HG03066 (cell line): ENCODE results near the gene LHX6.

Experiments
- ATAC-seq: cut with Tn5 transposase; IDR thresholded peaks from one replicate; pipeline ENCODE4 v1.9.1; 2021; ENCODE audit warnings: low read depth; ENCODE audit not compliant: unreplicated experiment

The LHX6 gene

GRCh38 chr9:122216798-122217418 lies 11.8 kb downstream of the LHX6 start:
- no peak for ATAC-seq

DNA sequence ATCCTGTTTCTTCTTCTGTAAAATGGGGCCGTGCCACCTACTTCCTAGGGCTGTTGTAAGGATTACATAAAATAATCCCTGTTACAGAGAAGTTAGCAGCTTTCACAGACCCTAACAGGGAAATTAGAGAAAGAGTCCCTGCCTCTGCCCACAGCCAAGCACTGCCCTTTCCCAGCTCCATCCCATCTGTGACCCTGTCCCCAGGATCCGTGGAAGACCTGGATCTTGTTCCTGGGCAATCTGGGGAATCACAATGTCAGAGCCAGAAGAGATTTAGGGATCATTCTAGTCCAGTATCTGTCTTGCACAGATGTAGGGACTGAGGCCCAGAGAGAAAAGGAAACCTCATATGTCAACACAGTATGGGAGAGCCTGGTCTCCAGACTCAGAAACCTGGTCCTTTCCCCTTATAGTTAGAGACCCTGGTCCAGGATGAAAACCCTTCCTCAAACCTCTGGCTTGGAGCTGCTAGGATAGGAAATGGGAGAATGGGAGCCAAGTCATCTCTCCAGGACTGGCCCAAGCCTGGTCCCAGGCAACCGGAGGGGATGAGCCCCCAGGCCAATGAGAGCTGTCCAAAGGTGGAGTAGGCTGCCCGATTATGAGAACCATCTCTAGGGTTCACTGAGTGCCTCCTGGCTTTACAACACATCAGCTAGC lies 12.5 kb downstream of the LHX6 start:
- no peak for ATAC-seq

GRCh38 chr9:122215663-122216062 lies 13.1 kb downstream of the LHX6 start:
- ATAC-seq: no peak

GRCh38 chr9:122214507-122214906 lies 14.2 kb downstream of the LHX6 start:
- no peak for ATAC-seq

GRCh38 chr9:122213589-122214413 lies 15.0 kb downstream of the LHX6 start:
- ATAC-seq: no peak

GRCh38 chr9:122213102-122213588 lies 15.6 kb downstream of the LHX6 start:
- ATAC-seq: no peak

- no peak for ATAC-seq
Measured at GRCh38 chr9:122212473-122213004, 16.2 kb downstream of the LHX6 start.

DNA sequence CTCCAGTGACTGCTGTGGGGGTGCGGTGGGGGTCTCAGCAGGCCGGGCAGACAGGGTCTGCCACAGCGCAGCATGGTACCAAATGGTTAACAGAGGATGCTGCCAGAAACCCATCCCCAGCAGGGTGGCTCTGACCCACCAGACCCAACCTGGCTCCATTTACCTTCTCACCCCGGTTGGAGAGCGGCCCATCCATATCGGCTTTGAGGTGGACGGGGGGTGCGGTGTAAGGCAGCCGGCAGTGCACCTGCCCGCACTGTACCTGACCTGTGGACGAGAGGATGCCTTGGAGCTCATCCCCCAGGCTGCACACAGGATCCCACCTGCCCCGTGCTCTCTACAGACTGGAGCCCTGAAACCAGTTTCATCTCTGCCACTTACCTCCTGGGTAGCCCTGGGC lies 19.3 kb downstream of the LHX6 start:
- no peak for ATAC-seq

- no peak for ATAC-seq
Measured at GRCh38 chr9:122207096-122207495, 21.7 kb downstream of the LHX6 start.

DNA sequence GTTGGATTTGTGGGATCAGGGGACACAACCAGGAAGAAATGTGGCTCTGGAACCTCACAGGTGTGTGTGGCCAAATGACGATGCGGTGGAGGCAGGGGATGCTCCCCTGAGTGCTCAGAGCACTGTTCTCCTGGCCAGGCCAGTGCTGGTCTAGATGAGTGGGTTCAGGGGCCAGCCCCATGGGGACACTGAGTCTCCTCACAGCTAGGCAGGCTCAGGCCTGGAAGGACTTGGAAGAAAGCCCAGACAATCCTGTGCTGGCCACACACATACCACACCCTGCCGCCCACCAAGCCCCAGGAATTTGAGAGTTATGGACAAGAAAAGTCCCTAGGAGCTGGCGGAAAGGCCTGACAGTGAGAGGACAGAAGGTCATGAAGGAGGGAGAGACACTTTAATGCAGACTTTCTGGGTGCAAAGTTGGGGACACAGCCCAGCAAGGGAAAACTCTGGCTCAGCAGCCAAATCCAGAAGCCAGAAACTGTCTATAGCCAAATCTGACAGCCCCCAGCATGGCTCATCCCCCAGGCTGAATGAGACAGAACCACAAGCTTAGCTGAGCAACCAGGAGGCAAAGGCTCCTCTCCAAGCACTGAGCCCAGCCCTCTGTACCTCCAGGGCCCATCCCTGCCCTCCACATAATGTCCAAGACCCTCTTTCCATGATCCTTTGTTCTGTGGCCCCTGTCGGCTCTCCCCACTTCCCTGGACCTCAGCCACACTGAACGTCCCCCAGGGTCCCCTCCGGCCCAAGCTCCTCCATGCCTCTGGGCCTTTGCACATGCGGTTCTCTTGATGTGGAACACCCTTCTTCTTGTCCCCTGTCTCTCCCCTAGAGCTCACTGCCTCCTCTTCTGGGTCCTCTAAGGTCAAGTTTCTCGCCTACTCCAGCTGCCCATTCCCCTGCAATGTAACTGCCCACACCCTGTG lies 22.4 kb downstream of the LHX6 start:
- ATAC-seq: no peak

- no peak for ATAC-seq
Measured at GRCh38 chr9:122205176-122205575, 23.6 kb downstream of the LHX6 start.

DNA sequence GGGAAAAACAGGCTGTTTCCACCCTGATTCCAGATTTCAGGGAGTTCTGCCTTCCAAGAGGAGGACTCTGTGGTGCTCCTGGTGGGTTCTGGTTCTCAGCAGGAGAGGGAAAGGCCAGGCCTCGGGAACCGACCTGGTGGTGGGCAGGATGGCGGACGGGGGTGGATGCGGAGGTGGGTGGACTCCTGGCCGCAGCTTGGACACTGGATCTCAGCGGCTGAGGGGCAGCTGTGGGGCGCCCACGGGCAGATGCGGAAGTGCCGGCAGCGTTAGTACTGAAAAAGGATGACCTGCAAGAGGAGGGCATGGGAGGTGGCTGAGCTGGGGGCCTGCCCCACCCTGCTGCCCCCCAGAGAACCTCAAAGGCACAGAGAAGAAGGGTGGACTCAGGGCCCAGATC lies 24.3 kb downstream of the LHX6 start:
- no peak for ATAC-seq

DNA sequence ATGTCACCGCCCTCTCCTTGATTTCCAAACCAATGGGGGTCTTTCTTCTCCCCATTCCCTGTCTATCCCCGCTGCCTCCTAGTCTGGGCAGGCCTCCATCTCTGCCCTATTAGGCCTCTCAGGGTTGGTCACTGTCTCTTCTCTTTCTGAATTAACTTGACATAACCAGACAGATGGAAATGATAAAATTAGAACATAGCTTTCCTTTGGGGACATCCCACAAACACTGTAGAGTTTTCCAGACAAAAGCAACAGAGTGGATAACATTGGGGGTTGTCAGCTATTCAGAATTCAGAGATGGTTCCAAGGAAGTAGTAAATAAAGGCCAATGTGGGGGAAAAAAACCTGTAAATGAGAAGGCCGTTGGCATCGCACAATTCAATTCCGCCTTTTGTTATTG lies 24.7 kb downstream of the LHX6 start:
- no peak for ATAC-seq

GRCh38 chr9:122202111-122202510 lies 26.6 kb downstream of the LHX6 start:
- ATAC-seq: no peak

DNA sequence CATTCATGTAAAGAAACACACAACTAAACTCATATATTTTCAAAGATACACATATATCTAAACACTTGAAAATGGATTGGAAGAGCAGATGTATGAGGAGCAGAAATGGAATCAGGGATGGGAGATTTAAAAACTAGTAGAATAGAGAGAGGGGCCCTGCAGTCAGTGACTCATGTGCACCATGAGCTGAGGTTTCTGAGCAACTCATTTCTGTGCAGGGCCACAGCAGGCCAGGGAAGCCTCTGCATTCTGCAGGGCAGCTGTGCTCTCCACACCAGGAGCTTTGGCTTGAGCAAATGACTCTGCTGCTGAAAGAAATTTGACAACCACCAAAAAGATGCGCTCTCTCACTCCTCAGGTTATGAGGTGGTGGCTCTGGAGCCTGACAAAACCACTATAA lies 27.1 kb downstream of the LHX6 start:
- ATAC-seq: no peak

DNA sequence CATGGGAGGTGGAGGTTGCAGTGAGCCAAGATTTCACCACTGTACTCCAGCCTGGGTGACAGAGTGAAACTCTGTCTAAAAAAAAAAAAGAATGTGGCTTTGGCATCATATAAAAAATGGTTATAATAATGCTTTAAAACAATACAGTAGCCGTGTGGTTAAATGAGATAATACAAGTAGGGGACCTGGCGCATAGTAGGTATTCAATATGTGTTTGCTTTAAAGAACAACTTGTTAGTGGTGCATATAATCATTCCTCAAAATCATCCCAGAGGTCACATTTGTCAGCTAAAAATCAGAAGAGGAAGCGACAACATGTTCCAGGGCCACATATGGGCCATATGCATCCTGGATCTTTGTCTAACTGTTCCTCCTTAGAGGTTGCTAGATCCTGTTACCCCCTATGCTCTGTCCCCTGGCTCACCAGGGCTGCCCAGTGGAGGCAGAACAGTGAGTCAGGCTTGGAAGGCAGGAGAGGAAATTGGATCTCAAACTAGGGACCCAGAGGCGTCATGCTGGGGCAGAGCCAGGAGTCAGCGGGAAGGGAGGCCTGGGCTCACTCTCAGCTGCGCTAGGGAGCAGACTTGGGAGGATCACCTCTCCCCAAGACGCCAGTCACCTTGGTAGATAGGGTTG lies 27.7 kb downstream of the LHX6 start:
- ATAC-seq: no peak

DNA sequence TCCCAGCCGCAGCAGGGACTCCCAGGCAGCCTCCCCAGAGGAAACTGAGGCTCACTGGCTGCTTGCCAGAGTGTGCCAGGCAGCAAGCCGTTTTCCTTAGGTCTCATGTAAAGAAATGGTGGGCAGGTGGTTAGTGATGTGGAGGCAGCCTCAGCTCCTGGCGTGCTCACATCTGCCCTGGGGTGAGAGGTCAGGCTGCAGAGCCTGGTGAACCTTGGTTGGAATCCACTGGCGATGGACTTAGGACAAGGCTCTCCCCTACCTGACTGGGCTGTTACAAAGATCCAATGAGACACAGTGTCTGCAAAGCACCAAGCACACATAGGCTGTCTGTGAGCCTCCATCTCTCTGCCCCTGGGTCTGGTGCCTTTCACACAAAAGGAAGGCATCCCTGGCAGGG lies 30.9 kb downstream of the LHX6 start:
- ATAC-seq: no peak

- ATAC-seq: no peak
Measured at GRCh38 chr9:122197426-122197825, 31.3 kb downstream of the LHX6 start.

- no peak for ATAC-seq
Measured at GRCh38 chr9:122195875-122196274, 32.9 kb downstream of the LHX6 start.

- no peak for ATAC-seq
Measured at GRCh38 chr9:122193651-122194050, 35.1 kb downstream of the LHX6 start.
